DMS79 treated with DMSO at 0.1 percent for 48 hours (cell line): ENCODE measurements around the gene ADISSP.
A peak's percentile ranks its signal among the peaks of the same experiment; 100 is the strongest.

Experiments used
- DNase-seq: peaks from one replicate; lab custom pipeline; 2025; lab: John Stamatoyannopoulos, UW

Gene ADISSP

GRCh38 chr20:3738111-3739053 is 29.2 kb downstream of the ADISSP start:
- DNase-seq, result no peak

- no peak for DNase-seq
Observed at GRCh38 chr20:3735768-3736167, 31.8 kb downstream of the ADISSP start.

GRCh38 chr20:3734111-3734843 is 33.3 kb downstream of the ADISSP start:
- peak; percentile 57 for DNase-seq

GRCh38 chr20:3733119-3733995 is 34.2 kb downstream of the ADISSP start:
- DNase-seq, result no peak

- DNase-seq, result no peak
Observed at GRCh38 chr20:3732327-3733118, 35.0 kb downstream of the ADISSP start, which contains the start of gene HSPA12B. Gene HSPA12B, plus strand, starts transcription at chr20:3732685. Its CDS starts 5,990 bp downstream, at chr20:3738675.

GRCh38 chr20:3731944-3732326 is 35.6 kb downstream of the ADISSP start:
- no peak for DNase-seq

- no peak for DNase-seq
Observed at GRCh38 chr20:3730803-3731672, 36.5 kb downstream of the ADISSP start.

GRCh38 chr20:3729811-3730540 is 37.6 kb downstream of the ADISSP start:
- DNase-seq, result no peak

- DNase-seq, result no peak
Observed at GRCh38 chr20:3729378-3729777, 38.2 kb downstream of the ADISSP start.

GRCh38 chr20:3728876-3729275 is 38.7 kb downstream of the ADISSP start:
- DNase-seq, result no peak

- no peak for DNase-seq
Observed at GRCh38 chr20:3728354-3728753, 39.2 kb downstream of the ADISSP start.

- no peak for DNase-seq
Observed at GRCh38 chr20:3727401-3728021, 40.0 kb downstream of the ADISSP start.

GRCh38 chr20:3724356-3724755 is 43.2 kb downstream of the ADISSP start:
- no peak for DNase-seq

GRCh38 chr20:3723284-3723683 is 44.3 kb downstream of the ADISSP start:
- DNase-seq, result no peak

GRCh38 chr20:3721912-3722311 is 45.6 kb downstream of the ADISSP start:
- DNase-seq, result no peak

GRCh38 chr20:3720626-3721025 is 46.9 kb downstream of the ADISSP start:
- no peak for DNase-seq

- no peak for DNase-seq
Observed at GRCh38 chr20:3720068-3720467, 47.5 kb downstream of the ADISSP start.

- no peak for DNase-seq
Observed at GRCh38 chr20:3719046-3719445, 48.5 kb downstream of the ADISSP start.

GRCh38 chr20:3716195-3716834 is 51.2 kb downstream of the ADISSP start:
- no peak for DNase-seq
